ENCODE results near the gene STRA6.

GRCh38 chr15:74227968-74228722 lies 25.6 kb upstream of the STRA6 start:
- TF ChIP-seq EZH2 (IDR thresholded peaks at IDR 0.05; ENCODE audit: borderline replicate concordance, low read depth, low read length, severe bottlenecking), result no peak
- no peak for TF ChIP-seq CTCF (IDR thresholded peaks at IDR 0.05; ENCODE audit: borderline replicate concordance, extremely low read depth, low read length, poor library complexity, severe bottlenecking)

Measured in DND-41 (cell line).